BLaER1 (cell line): ENCODE results near the gene KIAA1755.

Experiments used
- H3K27ac ChIP-seq: shearing (Covaris generic); formaldehyde crosslinking; 2 replicates; pipeline ENCODE4 v1.8.1; 2022
- H3K27me3 ChIP-seq: shearing (Covaris generic); formaldehyde crosslinking; 2 replicates; pipeline ENCODE4 v1.8.1; 2022
- H3K36me3 ChIP-seq: shearing (Covaris generic); formaldehyde crosslinking; 2 replicates; pipeline ENCODE4 v1.8.1; 2022
- H3K4me1 ChIP-seq: shearing (Covaris generic); formaldehyde crosslinking; 2 replicates; pipeline ENCODE4 v1.8.1; 2022
- H3K4me2 ChIP-seq: shearing (Covaris generic); formaldehyde crosslinking; 2 replicates; pipeline ENCODE4 v1.8.1; 2022
- H3K4me3 ChIP-seq: shearing (Covaris generic); formaldehyde crosslinking; 2 replicates; pipeline ENCODE4 v1.8.1; 2022
- H3K9ac ChIP-seq: shearing (Covaris generic); formaldehyde crosslinking; 2 replicates; pipeline ENCODE4 v1.8.1; 2022
- H3K9me3 ChIP-seq: shearing (Covaris generic); formaldehyde crosslinking; 2 replicates; pipeline ENCODE4 v1.8.1; 2022
- H4K20me1 ChIP-seq: shearing (Covaris generic); formaldehyde crosslinking; 2 replicates; pipeline ENCODE4 v1.8.1; 2022
- Cebpa-rat ChIP-seq: shearing (Covaris generic); IDR thresholded peaks from 2 replicates; pipeline ENCODE4 v1.8.1; 2022

The KIAA1755 gene

GRCh38 chr20:38260378-38261053 lies at the start of gene KIAA1755:
KIAA1755 (minus strand) TSS chr20:38260735; CDS start chr20:38260500, 235 bp downstream.
- Histone ChIP-seq H3K4me3 (no peak within 1 kb of the TSS), H3K27me3 (no peaks in the 10 kb centered on the region), H3K4me1 (0 out of 2 replicates have a peak, but pooled peaks cover 4% of the 10 kb centered on the region), H3K4me2 (no peak within 1 kb of the TSS), H3K36me3 (no peaks in the 10 kb centered on the region), H3K27ac (no peak within 1 kb of the TSS), H3K9me3 (no peaks in the 10 kb centered on the region), H3K9ac (no peak within 1 kb of the TSS), H4K20me1 (no peaks in the 10 kb centered on the region)
- TF ChIP-seq Cebpa-rat = no peak

- Histone ChIP-seq H3K9me3 (no peaks in the 10 kb centered on the region), H3K4me2 (no peak overlapping the region), H3K27me3 (peaks cover 3% of the 10 kb centered on the region), H3K9ac (no peak overlapping the region), H3K36me3 (no peaks in the 10 kb centered on the region), H3K27ac (no peak overlapping the region), H3K4me1 (peaks cover 35% of the 10 kb centered on the region), H3K4me3 (no peak overlapping the region), H4K20me1 (peaks cover 14% of the 10 kb centered on the region)
- no peak for TF ChIP-seq Cebpa-rat
Observed at GRCh38 chr20:38308447-38308846, 47.9 kb upstream of the KIAA1755 start.

- no peaks in the 10 kb centered on the region for H3K36me3 ChIP-seq
- H3K9ac ChIP-seq = no peak overlapping the region
- H4K20me1 ChIP-seq = peaks cover 18% of the 10 kb centered on the region
- TF ChIP-seq Cebpa-rat = no peak
- peaks cover 7% of the 10 kb centered on the region for H3K27me3 ChIP-seq
- H3K4me1 ChIP-seq = peaks cover 39% of the 10 kb centered on the region
- H3K9me3 ChIP-seq = no peaks in the 10 kb centered on the region
- H3K4me2 ChIP-seq = peak overlapping the region; percentile 48
- H3K4me3 ChIP-seq = no peak overlapping the region
- no peak overlapping the region for H3K27ac ChIP-seq
Observed at GRCh38 chr20:38308047-38308438, 47.5 kb upstream of the KIAA1755 start.

GRCh38 chr20:38307371-38308046 lies 47.0 kb upstream of the KIAA1755 start:
- peaks cover 23% of the 10 kb centered on the region for H4K20me1 ChIP-seq
- H3K9me3 ChIP-seq = no peaks in the 10 kb centered on the region
- TF ChIP-seq Cebpa-rat = no peak
- H3K4me3 ChIP-seq = no peak overlapping the region
- no peaks in the 10 kb centered on the region for H3K36me3 ChIP-seq
- H3K27ac ChIP-seq = no peak overlapping the region
- peak overlapping the region; percentile 48 for H3K4me2 ChIP-seq
- peaks cover 12% of the 10 kb centered on the region for H3K27me3 ChIP-seq
- peaks cover 43% of the 10 kb centered on the region for H3K4me1 ChIP-seq
- H3K9ac ChIP-seq = no peak overlapping the region

GRCh38 chr20:38306379-38306778 lies 45.8 kb upstream of the KIAA1755 start:
- peaks cover 23% of the 10 kb centered on the region for H4K20me1 ChIP-seq
- H3K9me3 ChIP-seq = no peaks in the 10 kb centered on the region
- peaks cover 43% of the 10 kb centered on the region for H3K4me1 ChIP-seq
- H3K27me3 ChIP-seq = peaks cover 20% of the 10 kb centered on the region
- TF ChIP-seq Cebpa-rat = no peak
- no peak overlapping the region for H3K9ac ChIP-seq
- no peak overlapping the region for H3K4me3 ChIP-seq
- no peak overlapping the region for H3K27ac ChIP-seq
- no peaks in the 10 kb centered on the region for H3K36me3 ChIP-seq
- no peak overlapping the region for H3K4me2 ChIP-seq

GRCh38 chr20:38305541-38305940 lies 45.0 kb upstream of the KIAA1755 start:
- H3K9me3 ChIP-seq = no peaks in the 10 kb centered on the region

GRCh38 chr20:38304845-38305447 lies 44.4 kb upstream of the KIAA1755 start:
- Histone ChIP-seq H3K36me3 (no peaks in the 10 kb centered on the region), H3K9me3 (no peaks in the 10 kb centered on the region), H3K9ac (no peak overlapping the region), H3K4me2 (peak overlapping the region; percentile 83), H3K27me3 (peaks cover 20% of the 10 kb centered on the region), H4K20me1 (peaks cover 23% of the 10 kb centered on the region), H3K4me3 (no peak overlapping the region; the same call in 1 of the 2 replicates), H3K4me1 (peaks cover 43% of the 10 kb centered on the region), H3K27ac (no peak overlapping the region)
- no peak for TF ChIP-seq Cebpa-rat

More at GRCh38 chr20:38305541-38305940, 45.0 kb upstream of the KIAA1755 start:
- no peak overlapping the region for H3K27ac ChIP-seq
- no peak overlapping the region for H3K4me3 ChIP-seq
- H3K4me1 ChIP-seq = peaks cover 43% of the 10 kb centered on the region
- peaks cover 23% of the 10 kb centered on the region for H4K20me1 ChIP-seq
- no peaks in the 10 kb centered on the region for H3K36me3 ChIP-seq
- peaks cover 20% of the 10 kb centered on the region for H3K27me3 ChIP-seq
- no peak overlapping the region for H3K4me2 ChIP-seq
- TF ChIP-seq Cebpa-rat = no peak
- H3K9ac ChIP-seq = no peak overlapping the region

GRCh38 chr20:38303908-38304379 lies 43.4 kb upstream of the KIAA1755 start, which contains the start of gene BPI:
BPI (plus strand) TSS chr20:38304156; CDS start chr20:38304224, 68 bp downstream.
- no peak for TF ChIP-seq Cebpa-rat
- H3K36me3 ChIP-seq = no peaks in the 10 kb centered on the region
- no peak within 1 kb of the TSS for H3K27ac ChIP-seq
- H4K20me1 ChIP-seq = peaks cover 23% of the 10 kb centered on the region
- peak within 1 kb of the TSS; percentile 83 for H3K4me2 ChIP-seq
- H3K9me3 ChIP-seq = no peaks in the 10 kb centered on the region
- H3K9ac ChIP-seq = no peak within 1 kb of the TSS
- H3K27me3 ChIP-seq = peaks cover 23% of the 10 kb centered on the region
- peaks cover 50% of the 10 kb centered on the region for H3K4me1 ChIP-seq
- H3K4me3 ChIP-seq = peak within 1 kb of the TSS; percentile 16; the same call in 1 of the 2 replicates

- Histone ChIP-seq H3K27me3 (peaks cover 23% of the 10 kb centered on the region), H4K20me1 (peaks cover 23% of the 10 kb centered on the region), H3K27ac (no peak overlapping the region), H3K36me3 (no peaks in the 10 kb centered on the region), H3K4me1 (peaks cover 57% of the 10 kb centered on the region), H3K4me2 (0 out of 2 replicates have a peak overlapping the region, but pooled peaks have one; percentile 83), H3K4me3 (no peak overlapping the region), H3K9ac (no peak overlapping the region), H3K9me3 (no peaks in the 10 kb centered on the region)
- TF ChIP-seq Cebpa-rat = no peak
Observed at GRCh38 chr20:38302786-38303185, 42.3 kb upstream of the KIAA1755 start.
